Endothelial cell (in vitro differentiated cells): ENCODE measurements around the gene ZNF213. TPM values are rescaled to one million over a fixed set of nuclear protein-coding genes. Genes with fewer than 3 reads are reported as not detected.

Source experiments
- DNase-seq: peaks from one replicate; pipeline ENCODE4 v3.0.0; 2021; ENCODE audit warnings: low spot score
- H3K27ac Mint-ChIP-seq: one replicate; pipeline ENCODE4 v1.8.0; 2021; ENCODE audit warnings: mixed read lengths, inconsistent platforms; ENCODE audit not compliant: unreplicated experiment
- H3K27me3 Mint-ChIP-seq: one replicate; pipeline ENCODE4 v1.8.0; 2021; ENCODE audit warnings: mild to moderate bottlenecking, moderate library complexity, mixed read lengths, inconsistent platforms; ENCODE audit not compliant: unreplicated experiment
- H3K36me3 Mint-ChIP-seq: one replicate; pipeline ENCODE4 v1.8.0; 2021; ENCODE audit warnings: mild to moderate bottlenecking, low read depth, mixed read lengths, inconsistent platforms; ENCODE audit not compliant: unreplicated experiment
- H3K4me1 Mint-ChIP-seq: one replicate; pipeline ENCODE4 v1.8.0; 2021; ENCODE audit warnings: mild to moderate bottlenecking, mixed read lengths, inconsistent platforms; ENCODE audit not compliant: unreplicated experiment
- H3K4me3 Mint-ChIP-seq: one replicate; pipeline ENCODE4 v1.8.0; 2021; ENCODE audit warnings: mild to moderate bottlenecking, mixed read lengths, inconsistent platforms; ENCODE audit not compliant: unreplicated experiment
- H3K9me3 Mint-ChIP-seq: one replicate; pipeline ENCODE4 v1.8.0; 2021; ENCODE audit warnings: mixed read lengths, inconsistent platforms; ENCODE audit not compliant: unreplicated experiment
- CTCF ChIP-seq: fragments of 200-600 bp; sonication (generic); IDR thresholded peaks from one replicate; pipeline ENCODE4 v1.5.0; 2021; ENCODE audit warnings: antibody characterized with exemption; ENCODE audit not compliant: unreplicated experiment
- total RNA-seq: library from RNA; stranded (reverse); fragmentation: NEBNext Ultra II Directional; extraction: Animal tissue kit (Norgen Biotek cat#: 25700); gene quantifications from one replicate; pipeline ENCODE4 v1.2.1, GENCODE V29; 2021; ENCODE audit not compliant: unreplicated experiment

ZNF213 gene
- total RNA-seq, 1 donor from 2014 or later: 10.1 TPM

GRCh38 chr16:3171181-3171854, 36.5 kb downstream of the ZNF213 start:
- no peaks in the 10 kb centered on the region for H3K36me3 Mint-ChIP-seq
- H3K9me3 Mint-ChIP-seq: no peaks in the 10 kb centered on the region
- TF ChIP-seq CTCF: no peak
- peak overlapping the region; percentile 51 for H3K4me3 Mint-ChIP-seq
- H3K27ac Mint-ChIP-seq: no peak overlapping the region
- DNase-seq: no peak
- peaks cover 17% of the 10 kb centered on the region for H3K4me1 Mint-ChIP-seq
- H3K27me3 Mint-ChIP-seq: peaks cover 35% of the 10 kb centered on the region

DNA sequence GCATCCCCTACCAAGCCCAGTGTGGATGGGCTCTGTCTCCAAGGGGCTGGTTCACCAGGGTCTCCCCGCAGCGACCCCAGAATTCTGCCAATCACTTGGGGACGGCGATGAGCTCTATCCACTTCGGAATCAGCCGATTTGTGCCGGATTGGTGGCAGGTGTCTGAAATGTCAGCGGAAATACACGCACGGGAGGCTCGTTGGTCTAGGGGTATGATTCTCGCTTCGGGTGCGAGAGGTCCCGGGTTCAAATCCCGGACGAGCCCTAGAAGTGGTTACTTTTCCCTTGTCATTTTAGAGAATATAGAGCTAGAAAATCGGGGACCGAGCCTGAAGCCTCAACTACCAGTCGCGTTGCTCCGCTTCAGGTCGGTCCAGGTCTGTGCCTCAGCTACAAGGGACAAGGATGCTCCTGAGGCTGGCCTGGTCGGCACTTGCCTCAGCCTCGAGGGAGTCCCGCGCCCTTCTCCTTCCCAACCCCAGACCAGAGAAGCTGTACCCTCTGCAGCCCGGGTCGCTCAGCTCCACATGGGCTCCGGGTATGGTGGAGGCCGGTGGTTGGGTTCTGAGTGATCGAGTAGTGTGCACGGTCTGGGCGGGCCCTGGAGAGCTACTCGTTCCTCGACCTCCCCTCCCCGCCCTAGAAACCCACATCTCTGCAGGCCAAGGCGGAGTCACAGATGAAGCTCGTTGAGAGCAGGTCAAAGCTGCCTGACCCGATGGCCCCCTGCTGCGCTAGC, 37.2 kb downstream of the ZNF213 start:
- Mint-ChIP-seq H3K27ac (no peak overlapping the region), H3K4me1 (peaks cover 17% of the 10 kb centered on the region), H3K4me3 (no peak overlapping the region), H3K9me3 (no peaks in the 10 kb centered on the region), H3K27me3 (peaks cover 35% of the 10 kb centered on the region), H3K36me3 (no peaks in the 10 kb centered on the region)
- no peak for TF ChIP-seq CTCF
- no peak for DNase-seq

DNA sequence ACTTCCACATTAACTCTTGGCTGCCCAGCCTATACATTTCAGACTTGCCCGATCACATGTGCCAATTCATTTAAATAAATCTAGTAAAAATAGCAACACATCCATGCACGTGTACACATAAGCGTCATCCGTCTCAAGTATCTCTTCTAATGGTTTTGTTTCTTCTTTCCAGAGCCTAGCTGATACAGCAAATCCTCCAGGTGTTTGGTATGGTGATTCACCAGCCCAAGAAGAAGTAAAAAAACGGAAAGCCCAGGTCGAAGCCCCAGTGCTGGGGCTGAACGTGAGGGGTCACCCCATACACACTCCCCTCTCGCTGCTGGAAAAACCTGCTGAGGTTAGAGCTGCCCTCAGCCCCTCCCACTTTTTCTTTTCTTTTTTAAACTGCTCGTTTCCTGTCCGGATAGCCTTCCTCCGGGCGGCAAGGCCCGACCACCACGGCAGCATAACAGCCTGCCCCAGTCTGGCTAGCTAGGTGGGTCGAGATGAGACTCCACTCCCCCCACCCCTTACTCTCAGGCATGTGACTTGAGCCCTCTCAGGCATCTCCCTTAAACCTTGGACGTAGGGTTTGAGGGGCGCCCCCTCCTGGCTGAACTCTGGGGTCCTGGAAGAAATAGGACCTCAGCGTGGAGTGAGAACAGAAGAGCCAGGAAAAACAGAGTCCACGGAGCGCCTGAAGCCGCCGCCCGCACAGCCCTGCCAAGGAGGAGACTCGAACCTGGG, 39.2 kb downstream of the ZNF213 start:
- Mint-ChIP-seq H3K9me3 (no peaks in the 10 kb centered on the region), H3K4me3 (peak overlapping the region; percentile 83), H3K36me3 (no peaks in the 10 kb centered on the region), H3K27ac (no peak overlapping the region), H3K27me3 (peaks cover 34% of the 10 kb centered on the region), H3K4me1 (peaks cover 17% of the 10 kb centered on the region)
- peak; percentile 68 for DNase-seq
- peak; percentile 65 for TF ChIP-seq CTCF

DNA sequence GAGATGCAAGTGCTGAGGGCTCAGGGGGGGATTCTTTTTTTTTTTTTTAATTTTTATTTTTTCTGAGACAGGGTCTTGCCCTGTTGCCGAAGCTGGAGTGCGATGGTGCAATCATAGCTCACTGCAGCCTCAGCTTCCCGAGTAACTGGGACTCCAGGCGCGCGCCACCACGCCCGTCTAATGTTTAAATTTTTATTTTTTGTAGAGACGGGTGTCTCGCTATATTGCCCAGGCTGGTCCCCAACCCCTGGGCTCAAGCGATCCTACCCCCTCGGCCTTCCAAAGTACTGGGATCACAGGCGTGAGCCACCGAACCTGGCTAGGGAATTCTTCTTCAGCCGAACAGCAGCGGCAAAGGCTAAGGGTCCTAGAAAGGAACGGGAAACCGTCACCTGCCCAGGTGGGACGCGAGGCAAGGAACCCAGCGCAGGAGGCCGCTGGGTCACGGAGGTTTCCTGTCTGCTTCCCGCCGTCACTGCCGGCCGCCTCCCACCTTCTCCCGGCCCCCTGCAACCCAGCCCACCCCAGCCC, 39.9 kb downstream of the ZNF213 start:
- Mint-ChIP-seq H3K9me3 (no peaks in the 10 kb centered on the region), H3K36me3 (no peaks in the 10 kb centered on the region), H3K27ac (no peak overlapping the region), H3K4me3 (peak overlapping the region; percentile 83), H3K27me3 (peaks cover 31% of the 10 kb centered on the region), H3K4me1 (peaks cover 17% of the 10 kb centered on the region)
- no peak for DNase-seq
- TF ChIP-seq CTCF: no peak
